Type B pancreatic cell (in vitro differentiated cells): ENCODE results near the gene GCA. TPM values are rescaled to one million over a fixed set of nuclear protein-coding genes. Genes with fewer than 3 reads are reported as not detected.

ENCODE experiments used
- DNase-seq: peaks from one replicate; pipeline ENCODE4 v3.0.0; 2021; ENCODE audit warnings: mixed read lengths; ENCODE audit not compliant: unreplicated experiment; ENCODE audit errors: extremely low spot score
- H3K27ac Mint-ChIP-seq: 2 replicates; pipeline ENCODE4 v1.8.0; 2021; ENCODE audit warnings: mild to moderate bottlenecking, mixed read lengths
- H3K27me3 Mint-ChIP-seq: 2 replicates; pipeline ENCODE4 v1.8.0; 2021; ENCODE audit warnings: mixed read lengths
- H3K36me3 Mint-ChIP-seq: 2 replicates; pipeline ENCODE4 v1.8.0; 2021; ENCODE audit warnings: mixed read lengths
- H3K4me1 Mint-ChIP-seq: one replicate; pipeline ENCODE4 v1.8.0; 2021; ENCODE audit warnings: mixed read lengths; ENCODE audit not compliant: unreplicated experiment
- H3K4me3 Mint-ChIP-seq: 2 replicates; pipeline ENCODE4 v1.8.0; 2021; ENCODE audit warnings: mild to moderate bottlenecking, mixed read lengths
- H3K9me3 Mint-ChIP-seq: 2 replicates; pipeline ENCODE4 v1.8.0; 2021; ENCODE audit warnings: mixed read lengths
- CTCF ChIP-seq: fragments of 200-600 bp; sonication (generic); conservative IDR thresholded peaks from 2 replicates; pipeline ENCODE4 v1.5.0; 2021; ENCODE audit warnings: antibody characterized with exemption, mild to moderate bottlenecking
- total RNA-seq: library from RNA; stranded (reverse); gene quantifications from 2 replicates; pipeline ENCODE4 v1.2.1, GENCODE V29; 2021; ENCODE audit warnings: low replicate concordance

The GCA gene
- total RNA-seq, 1 donor from 2014 or later: 21.1 TPM

- no peak overlapping the region for H3K4me3 Mint-ChIP-seq
- no peaks in the 10 kb centered on the region for H3K27me3 Mint-ChIP-seq
- no peak for DNase-seq
- no peak overlapping the region for H3K27ac Mint-ChIP-seq
- no peaks in the 10 kb centered on the region for H3K9me3 Mint-ChIP-seq
- TF ChIP-seq CTCF: peak; percentile 94
- no peaks in the 10 kb centered on the region for H3K36me3 Mint-ChIP-seq
- no peaks in the 10 kb centered on the region for H3K4me1 Mint-ChIP-seq
Observed at GRCh38 chr2:162301151-162301804, 42.7 kb upstream of the GCA start.

GRCh38 chr2:162301877-162302276 is 42.1 kb upstream of the GCA start:
- no peak overlapping the region for H3K4me3 Mint-ChIP-seq
- H3K4me1 Mint-ChIP-seq: no peaks in the 10 kb centered on the region
- H3K27me3 Mint-ChIP-seq: no peaks in the 10 kb centered on the region
- H3K36me3 Mint-ChIP-seq: no peaks in the 10 kb centered on the region
- no peak for TF ChIP-seq CTCF
- no peaks in the 10 kb centered on the region for H3K9me3 Mint-ChIP-seq
- no peak overlapping the region for H3K27ac Mint-ChIP-seq
- no peak for DNase-seq

GRCh38 chr2:162305901-162306300 is 38.0 kb upstream of the GCA start:
- H3K27me3 Mint-ChIP-seq: no peaks in the 10 kb centered on the region
- H3K36me3 Mint-ChIP-seq: peaks cover 3% of the 10 kb centered on the region
- no peaks in the 10 kb centered on the region for H3K4me1 Mint-ChIP-seq
- no peak overlapping the region for H3K27ac Mint-ChIP-seq
- H3K9me3 Mint-ChIP-seq: no peaks in the 10 kb centered on the region
- DNase-seq: no peak
- no peak overlapping the region for H3K4me3 Mint-ChIP-seq
- no peak for TF ChIP-seq CTCF

GRCh38 chr2:162308747-162309503 is 35.0 kb upstream of the GCA start:
- H3K4me1 Mint-ChIP-seq: no peaks in the 10 kb centered on the region
- H3K27me3 Mint-ChIP-seq: no peaks in the 10 kb centered on the region
- H3K9me3 Mint-ChIP-seq: no peaks in the 10 kb centered on the region
- H3K4me3 Mint-ChIP-seq: no peak overlapping the region
- no peak for DNase-seq
- no peak for TF ChIP-seq CTCF
- peak overlapping the region; percentile 22 for H3K27ac Mint-ChIP-seq
- peaks cover 3% of the 10 kb centered on the region for H3K36me3 Mint-ChIP-seq

- no peak for DNase-seq
- H3K36me3 Mint-ChIP-seq: peaks cover 3% of the 10 kb centered on the region
- H3K9me3 Mint-ChIP-seq: no peaks in the 10 kb centered on the region
- no peak overlapping the region for H3K4me3 Mint-ChIP-seq
- H3K27ac Mint-ChIP-seq: no peak overlapping the region
- no peaks in the 10 kb centered on the region for H3K27me3 Mint-ChIP-seq
- no peaks in the 10 kb centered on the region for H3K4me1 Mint-ChIP-seq
- TF ChIP-seq CTCF: no peak
Observed at GRCh38 chr2:162312853-162313252, 31.1 kb upstream of the GCA start.
